WTC11 (cell line): ENCODE results near the gene GNB2. TPM values are rescaled to one million over a fixed set of nuclear protein-coding genes. Genes with fewer than 3 reads are reported as not detected.

Experiments used
- ATAC-seq: fragments of 200-7000 bp; cut with Tn5 transposase; 2 replicates; pipeline ENCODE4 v1.10.0; 2021; ENCODE audit warnings: mild to moderate bottlenecking, moderate library complexity
- CTCF ChIA-PET: fragments of 300-600 bp; sonication (Branson Sonifier 250); formaldehyde crosslinking; loops from one replicate; lab custom pipeline; 2021; ENCODE audit warnings: antibody characterized with exemption; lab: Charles Lee
- POLR2A ChIA-PET: fragments of 350-600 bp; sonication (Branson Sonifier 250); formaldehyde crosslinking; loops from one replicate; lab custom pipeline; 2021; ENCODE audit warnings: antibody characterized with exemption; lab: Charles Lee
- DNase-seq: peaks from one replicate; pipeline ENCODE4 v3.0.0; 2021; ENCODE audit warnings: low spot score
- H3K27ac Mint-ChIP-seq: 2 replicates; pipeline ENCODE4 v1.8.0; 2021; ENCODE audit warnings: mixed read lengths
- H3K27me3 Mint-ChIP-seq: 2 replicates; pipeline ENCODE4 v1.8.0; 2021; ENCODE audit warnings: low read depth, mild to moderate bottlenecking, moderate library complexity, mixed read lengths
- H3K36me3 Mint-ChIP-seq: 2 replicates; pipeline ENCODE4 v1.8.0; 2021; ENCODE audit warnings: mixed read lengths
- H3K4me1 Mint-ChIP-seq: 2 replicates; pipeline ENCODE4 v1.8.0; 2022; ENCODE audit warnings: mixed read lengths
- H3K4me3 Mint-ChIP-seq: 2 replicates; pipeline ENCODE4 v1.8.0; 2021; ENCODE audit warnings: mild to moderate bottlenecking, moderate library complexity, mixed read lengths
- H3K9me3 Mint-ChIP-seq: 2 replicates; pipeline ENCODE4 v1.8.0; 2021; ENCODE audit warnings: mixed read lengths
- AR ChIP-seq: fragments of 250-450 bp; sonication (Bioruptor Pico); IDR thresholded peaks from 2 replicates; pipeline ENCODE4 v1.9.0; 2021; ENCODE audit warnings: mild to moderate bottlenecking
- ATF1 ChIP-seq: sonication (generic); formaldehyde crosslinking; IDR thresholded peaks from 2 replicates; pipeline ENCODE4 v1.8.1; 2023; ENCODE audit warnings: mild to moderate bottlenecking, moderate library complexity, missing genetic modification reagents
- ESRRA ChIP-seq: sonication (generic); formaldehyde crosslinking; IDR thresholded peaks from 2 replicates; pipeline ENCODE4 v1.8.1; 2022; ENCODE audit warnings: mild to moderate bottlenecking, missing genetic modification reagents, borderline replicate concordance
- FOXJ3 ChIP-seq: sonication (generic); formaldehyde crosslinking; IDR thresholded peaks from 2 replicates; pipeline ENCODE4 v1.9.0; 2021; ENCODE audit warnings: missing genetic modification reagents, mild to moderate bottlenecking, borderline replicate concordance
- FOXK1 ChIP-seq: sonication (generic); formaldehyde crosslinking; IDR thresholded peaks from 2 replicates; pipeline ENCODE4 v1.8.0; 2022; ENCODE audit warnings: mild to moderate bottlenecking, moderate library complexity, missing genetic modification reagents
- FOXP1 ChIP-seq: sonication (generic); formaldehyde crosslinking; IDR thresholded peaks from 2 replicates; pipeline ENCODE4 v1.8.0; 2022; ENCODE audit warnings: missing genetic modification reagents, mild to moderate bottlenecking, moderate library complexity, borderline replicate concordance
- GTF2I ChIP-seq: fragments of 250-450 bp; sonication (Bioruptor Pico); conservative IDR thresholded peaks from 2 replicates; pipeline ENCODE4 v1.4.0; 2021; ENCODE audit warnings: mild to moderate bottlenecking
- HMGXB4 ChIP-seq: sonication (generic); formaldehyde crosslinking; IDR thresholded peaks from 2 replicates; pipeline ENCODE4 v1.8.1; 2023; ENCODE audit warnings: mild to moderate bottlenecking, moderate library complexity, missing genetic modification reagents
- MAX ChIP-seq: sonication (generic); formaldehyde crosslinking; IDR thresholded peaks from 2 replicates; pipeline ENCODE4 v1.8.0; 2022; ENCODE audit warnings: mild to moderate bottlenecking, missing genetic modification reagents
- MXD4 ChIP-seq: fragments of 250-450 bp; sonication (Bioruptor Pico); IDR thresholded peaks from 2 replicates; pipeline ENCODE4 v1.8.0; 2021; ENCODE audit warnings: mild to moderate bottlenecking, moderate library complexity, borderline replicate concordance
- NR3C1 ChIP-seq: sonication (generic); formaldehyde crosslinking; conservative IDR thresholded peaks from 2 replicates; pipeline ENCODE4 v1.8.1; 2023; ENCODE audit warnings: low read depth, mild to moderate bottlenecking, missing genetic modification reagents
- PREB ChIP-seq: sonication (generic); formaldehyde crosslinking; IDR thresholded peaks from 2 replicates; pipeline ENCODE4 v1.8.1; 2022; ENCODE audit warnings: mild to moderate bottlenecking, missing genetic modification reagents, moderate library complexity, borderline replicate concordance
- PRRX2 ChIP-seq: fragments of 250-450 bp; sonication (Bioruptor Pico); IDR thresholded peaks from 2 replicates; pipeline ENCODE4 v1.8.0; 2021; ENCODE audit warnings: mild to moderate bottlenecking
- RELA ChIP-seq: sonication (generic); formaldehyde crosslinking; IDR thresholded peaks from 2 replicates; pipeline ENCODE4 v1.8.1; 2022; ENCODE audit warnings: missing genetic modification reagents, mild to moderate bottlenecking, borderline replicate concordance
- RORB ChIP-seq: fragments of 250-450 bp; sonication (Bioruptor Pico); IDR thresholded peaks from 2 replicates; pipeline ENCODE4 v1.9.0; 2021; ENCODE audit warnings: mild to moderate bottlenecking
- SP1 ChIP-seq: sonication (generic); formaldehyde crosslinking; conservative IDR thresholded peaks from 2 replicates; pipeline ENCODE4 v1.8.1; 2022; ENCODE audit warnings: missing genetic modification reagents
- TCF7 ChIP-seq: sonication (generic); formaldehyde crosslinking; IDR thresholded peaks from 2 replicates; pipeline ENCODE4 v1.8.0; 2022; ENCODE audit warnings: mild to moderate bottlenecking, low read depth, missing genetic modification reagents, moderate library complexity
- USF1 ChIP-seq: sonication (generic); formaldehyde crosslinking; IDR thresholded peaks from 2 replicates; pipeline ENCODE4 v1.8.0; 2022; ENCODE audit warnings: mild to moderate bottlenecking, missing genetic modification reagents
- ZNF219 ChIP-seq: sonication (generic); formaldehyde crosslinking; IDR thresholded peaks from 2 replicates; pipeline ENCODE4 v1.8.0; 2023; ENCODE audit warnings: missing genetic modification reagents, mild to moderate bottlenecking, borderline replicate concordance
- ZNF317 ChIP-seq: sonication (generic); formaldehyde crosslinking; IDR thresholded peaks from 2 replicates; pipeline ENCODE4 v1.8.1; 2023; ENCODE audit warnings: low read depth, mild to moderate bottlenecking, moderate library complexity, missing genetic modification reagents, borderline replicate concordance
- ZNF423 ChIP-seq: fragments of 250-450 bp; sonication (Bioruptor Pico); IDR thresholded peaks from 2 replicates; pipeline ENCODE4 v2.1.2; 2022; ENCODE audit warnings: mild to moderate bottlenecking, moderate library complexity
- total RNA-seq: library from RNA; stranded (reverse); gene quantifications from 3 replicates; pipeline ENCODE4 v1.2.3, GENCODE V29; 2021
- TF ChIP-seq, protein P1 (sequence below): fragments of 250-450 bp; sonication (Bioruptor Pico); IDR thresholded peaks from 2 replicates; pipeline ENCODE4 v2.1.2; 2022; ENCODE audit warnings: mild to moderate bottlenecking, moderate library complexity
- TF ChIP-seq, protein P2 (sequence below): sonication (generic); formaldehyde crosslinking; IDR thresholded peaks from 2 replicates; pipeline ENCODE4 v1.8.0; 2022; ENCODE audit warnings: mild to moderate bottlenecking, missing genetic modification reagents
- TF ChIP-seq, protein P3 (sequence below): sonication (generic); formaldehyde crosslinking; IDR thresholded peaks from 2 replicates; pipeline ENCODE4 v1.8.0; 2022; ENCODE audit warnings: mild to moderate bottlenecking, missing genetic modification reagents

The GNB2 gene
- total RNA-seq, 1 experiment from 2014 or later: 194 TPM

DNA sequence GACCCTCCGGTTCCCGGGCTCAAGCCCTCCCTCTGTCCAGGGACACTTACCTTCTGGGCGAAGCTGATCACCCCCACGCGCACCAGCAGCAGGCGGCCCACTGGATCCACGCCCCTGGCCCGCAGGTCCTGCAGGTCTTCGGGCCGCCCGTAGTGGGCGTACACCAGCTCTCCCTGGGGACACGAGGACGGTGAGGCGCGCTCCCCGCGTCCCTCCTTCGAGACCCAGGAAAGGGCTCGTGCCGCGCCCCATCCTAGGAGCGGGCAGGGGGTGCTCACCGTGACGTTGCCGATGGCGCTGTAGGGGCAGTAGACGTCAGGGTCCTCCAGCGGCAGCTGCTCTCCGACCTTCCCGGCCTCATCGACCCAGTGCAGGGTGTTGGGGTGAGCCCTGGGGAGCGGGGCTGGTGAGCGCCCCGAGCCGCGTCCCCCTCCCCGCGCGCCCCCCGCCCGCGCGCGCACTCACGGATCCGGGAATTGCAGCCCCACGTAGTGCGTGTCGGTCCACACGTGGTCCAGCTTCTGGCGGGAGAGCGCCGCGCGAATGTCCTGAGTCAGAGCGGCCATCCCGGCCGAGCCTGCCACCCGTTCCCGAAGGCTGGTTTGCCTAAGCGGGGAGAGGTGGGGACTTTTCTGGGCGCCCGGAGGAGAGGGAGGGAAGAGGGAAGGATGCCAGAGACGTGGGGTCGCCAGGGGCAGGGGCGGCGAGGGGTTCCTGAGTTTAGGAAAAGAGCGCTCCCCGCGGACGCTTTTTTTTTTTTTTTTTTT is 40.4 kb upstream of the GNB2 start (continued):
- TF ChIP-seq USF1 (CRISPR knock-in tag) (0 out of 2 replicates have a peak, but pooled peaks have one; percentile 57), TCF7 (CRISPR knock-in tag) (no peak), ZNF219 (0 out of 2 replicates have a peak, but pooled peaks have one; percentile 54), HMGXB4 (CRISPR knock-in tag) (peak; percentile 82), NR3C1 (CRISPR knock-in tag) (no peak), RELA (peak; percentile 86; the same call in 1 of the 2 replicates), AR (CRISPR knock-in tag) (no peak), ZNF423 (CRISPR knock-in tag) (peak; percentile 21; the same call in 1 of the 2 replicates), RORB (CRISPR knock-in tag) (no peak), SP1 (CRISPR knock-in tag) (peak; percentile 53; the same call in 1 of the 2 replicates), MAX (CRISPR knock-in tag) (peak; percentile 95)
- TF ChIP-seq, protein P1, sequence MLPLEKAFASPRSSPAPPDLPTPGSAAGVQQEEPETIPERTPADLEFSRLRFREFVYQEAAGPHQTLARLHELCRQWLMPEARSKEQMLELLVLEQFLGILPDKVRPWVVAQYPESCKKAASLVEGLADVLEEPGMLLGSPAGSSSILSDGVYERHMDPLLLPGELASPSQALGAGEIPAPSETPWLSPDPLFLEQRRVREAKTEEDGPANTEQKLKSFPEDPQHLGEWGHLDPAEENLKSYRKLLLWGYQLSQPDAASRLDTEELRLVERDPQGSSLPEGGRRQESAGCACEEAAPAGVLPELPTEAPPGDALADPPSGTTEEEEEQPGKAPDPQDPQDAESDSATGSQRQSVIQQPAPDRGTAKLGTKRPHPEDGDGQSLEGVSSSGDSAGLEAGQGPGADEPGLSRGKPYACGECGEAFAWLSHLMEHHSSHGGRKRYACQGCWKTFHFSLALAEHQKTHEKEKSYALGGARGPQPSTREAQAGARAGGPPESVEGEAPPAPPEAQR (CRISPR knock-in tag): no peak
- TF ChIP-seq, protein P2, sequence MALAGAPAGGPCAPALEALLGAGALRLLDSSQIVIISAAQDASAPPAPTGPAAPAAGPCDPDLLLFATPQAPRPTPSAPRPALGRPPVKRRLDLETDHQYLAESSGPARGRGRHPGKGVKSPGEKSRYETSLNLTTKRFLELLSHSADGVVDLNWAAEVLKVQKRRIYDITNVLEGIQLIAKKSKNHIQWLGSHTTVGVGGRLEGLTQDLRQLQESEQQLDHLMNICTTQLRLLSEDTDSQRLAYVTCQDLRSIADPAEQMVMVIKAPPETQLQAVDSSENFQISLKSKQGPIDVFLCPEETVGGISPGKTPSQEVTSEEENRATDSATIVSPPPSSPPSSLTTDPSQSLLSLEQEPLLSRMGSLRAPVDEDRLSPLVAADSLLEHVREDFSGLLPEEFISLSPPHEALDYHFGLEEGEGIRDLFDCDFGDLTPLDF (CRISPR knock-in tag): no peak; the same call in 1 of the 2 replicates

- no peak overlapping the region for H3K4me3 Mint-ChIP-seq
- ATAC-seq: no peak
- ChIA-PET CTCF (interaction anchor here (0.6 to 1.6 kb wide), 6 partner anchors 11 to 184 kb away, joined by 3 to 8 read pairs (median 4); partner anchors contain the start of gene MOSPD3), POLR2A (no interaction called here)
- no peak for DNase-seq
- no peaks in the 10 kb centered on the region for H3K9me3 Mint-ChIP-seq
- no peaks in the 10 kb centered on the region for H3K36me3 Mint-ChIP-seq
- peaks cover 11% of the 10 kb centered on the region for H3K4me1 Mint-ChIP-seq
- no peak overlapping the region for H3K27ac Mint-ChIP-seq
- H3K27me3 Mint-ChIP-seq: peaks cover 8% of the 10 kb centered on the region
- TF ChIP-seq NR3C1 (CRISPR knock-in tag) (no peak), ZNF317 (CRISPR knock-in tag) (no peak), GTF2I (CRISPR knock-in tag) (no peak), PREB (no peak), FOXP1 (CRISPR knock-in tag) (no peak), ATF1 (no peak), FOXJ3 (CRISPR knock-in tag) (no peak), PRRX2 (CRISPR knock-in tag) (no peak), ESRRA (CRISPR knock-in tag) (no peak), MXD4 (no peak), FOXK1 (CRISPR knock-in tag) (no peak)
- TF ChIP-seq, protein P3, sequence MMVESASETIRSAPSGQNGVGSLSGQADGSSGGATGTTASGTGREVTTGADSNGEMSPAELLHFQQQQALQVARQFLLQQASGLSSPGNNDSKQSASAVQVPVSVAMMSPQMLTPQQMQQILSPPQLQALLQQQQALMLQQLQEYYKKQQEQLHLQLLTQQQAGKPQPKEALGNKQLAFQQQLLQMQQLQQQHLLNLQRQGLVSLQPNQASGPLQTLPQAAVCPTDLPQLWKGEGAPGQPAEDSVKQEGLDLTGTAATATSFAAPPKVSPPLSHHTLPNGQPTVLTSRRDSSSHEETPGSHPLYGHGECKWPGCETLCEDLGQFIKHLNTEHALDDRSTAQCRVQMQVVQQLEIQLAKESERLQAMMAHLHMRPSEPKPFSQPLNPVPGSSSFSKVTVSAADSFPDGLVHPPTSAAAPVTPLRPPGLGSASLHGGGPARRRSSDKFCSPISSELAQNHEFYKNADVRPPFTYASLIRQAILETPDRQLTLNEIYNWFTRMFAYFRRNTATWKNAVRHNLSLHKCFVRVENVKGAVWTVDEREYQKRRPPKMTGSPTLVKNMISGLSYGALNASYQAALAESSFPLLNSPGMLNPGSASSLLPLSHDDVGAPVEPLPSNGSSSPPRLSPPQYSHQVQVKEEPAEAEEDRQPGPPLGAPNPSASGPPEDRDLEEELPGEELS (CRISPR knock-in tag): no peak
Observed at GRCh38 chr7:100639995-100640516, 33.5 kb upstream of the GNB2 start.
